ENCODE data around the gene CACNG7. TPM values are rescaled to one million over a fixed set of nuclear protein-coding genes. Genes with fewer than 3 reads are reported as not detected.
A peak's percentile ranks its signal among the peaks of the same experiment; 100 is the strongest.

The CACNG7 gene
- total RNA-seq, 1 donor from 2014 or later: not detected

- H3K4me3 ChIP-seq (ENCODE audit: low read depth, low read length): no peak overlapping the region
- peaks cover 31% of the 10 kb centered on the region for H3K27me3 ChIP-seq (ENCODE audit: control insufficient read depth, insufficient read depth, low read length)
- DNase-seq (ENCODE audit: low read depth): no peak
- TF ChIP-seq CTCF (IDR thresholded peaks at IDR 0.05; ENCODE audit: insufficient read depth, low read length, poor library complexity, severe bottlenecking): no peak
- H3K36me3 ChIP-seq (ENCODE audit: control insufficient read depth, insufficient read depth, low read length): no peaks in the 10 kb centered on the region
Measured at GRCh38 chr19:53988981-53989380, 79.9 kb downstream of the CACNG7 start.

- Histone ChIP-seq H3K27me3 (ENCODE audit: control insufficient read depth, insufficient read depth, low read length) (peaks cover 33% of the 10 kb centered on the region), H3K36me3 (ENCODE audit: control insufficient read depth, insufficient read depth, low read length) (no peaks in the 10 kb centered on the region), H3K4me3 (ENCODE audit: low read depth, low read length) (no peak overlapping the region)
- TF ChIP-seq CTCF (IDR thresholded peaks at IDR 0.05; ENCODE audit: insufficient read depth, low read length, poor library complexity, severe bottlenecking): no peak
- no peak for DNase-seq (ENCODE audit: low read depth)
Measured at GRCh38 chr19:53989600-53990533, 80.8 kb downstream of the CACNG7 start.

GRCh38 chr19:53991224-53992113, 82.4 kb downstream of the CACNG7 start, which contains the start of gene CACNG6:
Gene CACNG6, plus strand, starts transcription at chr19:53991637. Its CDS starts 1,241 bp downstream, at chr19:53992878.
- no peak for DNase-seq (ENCODE audit: low read depth)
- peaks cover 33% of the 10 kb centered on the region for H3K27me3 ChIP-seq (ENCODE audit: control insufficient read depth, insufficient read depth, low read length)
- no peaks in the 10 kb centered on the region for H3K36me3 ChIP-seq (ENCODE audit: control insufficient read depth, insufficient read depth, low read length)
- TF ChIP-seq CTCF (IDR thresholded peaks at IDR 0.05; ENCODE audit: insufficient read depth, low read length, poor library complexity, severe bottlenecking): no peak
- H3K4me3 ChIP-seq (ENCODE audit: low read depth, low read length): peak within 1 kb of the TSS; percentile 13

GRCh38 chr19:53992211-53992610, 83.1 kb downstream of the CACNG7 start:
- no peaks in the 10 kb centered on the region for H3K36me3 ChIP-seq (ENCODE audit: control insufficient read depth, insufficient read depth, low read length)
- peaks cover 33% of the 10 kb centered on the region for H3K27me3 ChIP-seq (ENCODE audit: control insufficient read depth, insufficient read depth, low read length)
- no peak for TF ChIP-seq CTCF (IDR thresholded peaks at IDR 0.05; ENCODE audit: insufficient read depth, low read length, poor library complexity, severe bottlenecking)
- DNase-seq (ENCODE audit: low read depth): no peak
- H3K4me3 ChIP-seq (ENCODE audit: low read depth, low read length): no peak overlapping the region

- Histone ChIP-seq H3K27me3 (ENCODE audit: control insufficient read depth, insufficient read depth, low read length) (peaks cover 33% of the 10 kb centered on the region), H3K4me3 (ENCODE audit: low read depth, low read length) (no peak overlapping the region), H3K36me3 (ENCODE audit: control insufficient read depth, insufficient read depth, low read length) (no peaks in the 10 kb centered on the region)
- TF ChIP-seq CTCF (IDR thresholded peaks at IDR 0.05; ENCODE audit: insufficient read depth, low read length, poor library complexity, severe bottlenecking): no peak
- DNase-seq (ENCODE audit: low read depth): no peak
Measured at GRCh38 chr19:53992815-53993214, 83.7 kb downstream of the CACNG7 start.

All from kidney epithelial cell (primary cell).